MM.1S (cell line): ENCODE data around the gene FIG4.

ENCODE experiments used
- DNase-seq: peaks from one replicate; pipeline ENCODE4 v3.0.0-alpha.2; 2015
- H2AFZ ChIP-seq: fragments of 300-600 bp; sonication (generic); 2 replicates; pipeline ENCODE4 v1.6.0; 2016; ENCODE audit warnings: antibody characterized with exemption, low read length
- H3F3A ChIP-seq: fragments of 300-600 bp; sonication (generic); 2 replicates; pipeline ENCODE4 v1.6.1; 2016; ENCODE audit warnings: mild to moderate bottlenecking, antibody characterized with exemption, low read length, moderate library complexity, mixed read lengths; ENCODE audit not compliant: insufficient read depth
- H3K27ac ChIP-seq: fragments of 300-600 bp; sonication (generic); 2 replicates; pipeline ENCODE4 v1.5.1; 2016; ENCODE audit warnings: mild to moderate bottlenecking, low read length
- H3K27me3 ChIP-seq: fragments of 300-600 bp; sonication (generic); replicated peaks from 2 replicates; pipeline ENCODE4 v1.6.0; 2016; ENCODE audit warnings: low read length; ENCODE audit not compliant: insufficient read depth
- H3K36me3 ChIP-seq: fragments of 300-600 bp; sonication (generic); replicated peaks from 2 replicates; pipeline ENCODE4 v1.6.1; 2016; ENCODE audit warnings: mild to moderate bottlenecking, low read length, mixed read lengths; ENCODE audit not compliant: insufficient read depth
- H3K4me1 ChIP-seq: fragments of 300-600 bp; sonication (generic); 2 replicates; pipeline ENCODE4 v1.6.1; 2016; ENCODE audit warnings: low read length, mixed read lengths
- H3K4me2 ChIP-seq: fragments of 300-600 bp; sonication (generic); 2 replicates; pipeline ENCODE4 v1.6.0; 2016; ENCODE audit warnings: low read depth, low read length
- H3K4me3 ChIP-seq: fragments of 300-600 bp; sonication (generic); 2 replicates; pipeline ENCODE4 v1.5.1; 2016; ENCODE audit warnings: low read length, mixed read lengths
- H3K79me2 ChIP-seq: fragments of 300-600 bp; sonication (generic); 2 replicates; pipeline ENCODE4 v1.6.1; 2016; ENCODE audit warnings: mixed run types, low read length, mixed read lengths
- H3K9ac ChIP-seq: fragments of 300-600 bp; sonication (generic); 2 replicates; pipeline ENCODE4 v1.6.1; 2016; ENCODE audit warnings: low read length, mixed read lengths
- H3K9me2 ChIP-seq: fragments of 300-600 bp; sonication (generic); replicated peaks from 2 replicates; pipeline ENCODE4 v1.6.1; 2016; ENCODE audit warnings: mild to moderate bottlenecking, low read length, mixed read lengths; ENCODE audit not compliant: insufficient read depth
- H3K9me3 ChIP-seq: fragments of 300-600 bp; sonication (generic); replicated peaks from 2 replicates; pipeline ENCODE4 v1.6.1; 2016; ENCODE audit warnings: mild to moderate bottlenecking, low read length, mixed read lengths; ENCODE audit not compliant: insufficient read depth
- H4K20me1 ChIP-seq: fragments of 300-600 bp; sonication (generic); 2 replicates; pipeline ENCODE4 v1.6.1; 2016; ENCODE audit warnings: mild to moderate bottlenecking, low read length, moderate library complexity, mixed read lengths; ENCODE audit not compliant: insufficient read depth
- EZH2 ChIP-seq: fragments of 300-600 bp; sonication (generic); optimal IDR thresholded peaks from 2 replicates; pipeline ENCODE3; 2017; ENCODE audit warnings: low read depth, mild to moderate bottlenecking, antibody characterized with exemption, low read length, mixed read lengths
- EZH2phosphoT487 ChIP-seq: fragments of 300-600 bp; sonication (generic); IDR thresholded peaks from 2 replicates; pipeline ENCODE4 v1.6.1; 2018; ENCODE audit warnings: antibody characterized with exemption, low read length
- TF ChIP-seq, protein P1 (sequence below): fragments of 300-600 bp; sonication (generic); IDR thresholded peaks from 2 replicates; pipeline ENCODE4 v1.5.1; 2016; ENCODE audit warnings: antibody characterized with exemption, low read length, mixed read lengths

Gene FIG4

DNA sequence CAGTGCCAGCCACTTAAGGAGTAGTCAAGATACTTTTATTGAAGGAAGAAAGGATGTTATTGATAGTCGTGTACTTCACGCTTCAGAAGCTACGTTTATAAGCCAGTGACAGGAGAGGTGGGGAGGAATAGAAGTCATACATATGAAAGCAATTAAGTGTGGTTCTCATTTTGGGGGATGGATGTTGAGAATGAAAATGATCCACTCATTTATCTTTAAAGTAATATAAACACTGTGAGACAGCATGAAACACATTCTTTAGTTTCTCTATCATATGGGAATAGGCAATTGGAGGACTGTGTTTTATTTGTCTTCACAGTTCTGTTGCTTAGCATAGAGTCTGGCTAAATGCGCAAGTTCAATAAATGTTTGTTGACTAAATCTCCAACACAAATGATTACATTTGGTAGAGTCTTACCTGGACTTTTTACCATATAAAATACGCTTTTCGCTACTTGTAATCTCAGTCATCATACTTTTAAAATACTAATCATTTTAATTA, 35.3 kb upstream of the FIG4 start:
- Histone ChIP-seq H3K9me2 (no peaks in the 10 kb centered on the region), H3K9ac (no peak overlapping the region), H4K20me1 (no peaks in the 10 kb centered on the region), H3K27me3 (no peaks in the 10 kb centered on the region), H3K27ac (no peak overlapping the region), H2AFZ (no peak overlapping the region), H3K36me3 (no peaks in the 10 kb centered on the region), H3K4me2 (no peak overlapping the region), H3K4me1 (no peaks in the 10 kb centered on the region), H3K9me3 (no peaks in the 10 kb centered on the region), H3K79me2 (no peaks in the 10 kb centered on the region), H3F3A (no peaks in the 10 kb centered on the region), H3K4me3 (no peak overlapping the region)
- TF ChIP-seq EZH2phosphoT487 (no peak), EZH2 (no peak)
- TF ChIP-seq, protein P1, sequence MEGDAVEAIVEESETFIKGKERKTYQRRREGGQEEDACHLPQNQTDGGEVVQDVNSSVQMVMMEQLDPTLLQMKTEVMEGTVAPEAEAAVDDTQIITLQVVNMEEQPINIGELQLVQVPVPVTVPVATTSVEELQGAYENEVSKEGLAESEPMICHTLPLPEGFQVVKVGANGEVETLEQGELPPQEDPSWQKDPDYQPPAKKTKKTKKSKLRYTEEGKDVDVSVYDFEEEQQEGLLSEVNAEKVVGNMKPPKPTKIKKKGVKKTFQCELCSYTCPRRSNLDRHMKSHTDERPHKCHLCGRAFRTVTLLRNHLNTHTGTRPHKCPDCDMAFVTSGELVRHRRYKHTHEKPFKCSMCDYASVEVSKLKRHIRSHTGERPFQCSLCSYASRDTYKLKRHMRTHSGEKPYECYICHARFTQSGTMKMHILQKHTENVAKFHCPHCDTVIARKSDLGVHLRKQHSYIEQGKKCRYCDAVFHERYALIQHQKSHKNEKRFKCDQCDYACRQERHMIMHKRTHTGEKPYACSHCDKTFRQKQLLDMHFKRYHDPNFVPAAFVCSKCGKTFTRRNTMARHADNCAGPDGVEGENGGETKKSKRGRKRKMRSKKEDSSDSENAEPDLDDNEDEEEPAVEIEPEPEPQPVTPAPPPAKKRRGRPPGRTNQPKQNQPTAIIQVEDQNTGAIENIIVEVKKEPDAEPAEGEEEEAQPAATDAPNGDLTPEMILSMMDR = no peak
- no peak for DNase-seq

DNA sequence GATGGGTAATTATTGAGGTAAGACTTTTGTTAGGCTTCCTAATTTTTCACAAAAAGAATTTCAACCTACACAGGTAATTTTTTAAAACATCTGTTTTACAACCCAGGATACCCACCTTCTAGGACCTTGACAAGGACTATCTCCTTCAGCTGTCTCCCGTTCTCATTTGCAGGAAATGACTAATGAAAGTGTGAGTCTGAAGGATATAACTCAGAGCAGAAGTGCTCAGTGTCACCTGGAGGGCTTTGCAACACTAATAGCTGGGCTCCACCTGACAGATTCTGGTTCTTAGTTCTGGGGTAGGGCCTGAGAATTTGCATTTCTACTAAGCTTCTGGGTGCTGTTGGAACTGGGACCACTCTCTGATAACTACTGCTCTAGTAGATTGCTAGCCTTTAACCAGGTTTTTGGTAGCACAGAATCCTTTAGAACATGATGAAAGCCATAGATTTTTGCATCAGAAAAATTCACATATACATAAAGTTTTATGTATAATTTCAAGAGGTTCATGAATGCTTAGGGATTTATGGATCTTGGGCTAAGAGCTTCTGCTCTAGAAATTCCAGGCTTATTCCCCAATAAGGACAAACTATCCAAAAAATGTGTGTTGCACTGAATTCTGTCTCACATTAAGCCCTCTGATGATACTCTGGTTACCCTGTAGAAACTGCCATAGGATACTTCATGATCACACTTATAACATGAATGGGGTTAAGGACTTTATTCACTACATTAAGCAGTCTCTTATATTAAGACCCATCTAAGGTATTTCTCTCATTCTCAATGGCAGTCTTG, 30.4 kb upstream of the FIG4 start:
- no peak overlapping the region for H3K4me3 ChIP-seq
- DNase-seq = no peak
- H3K9ac ChIP-seq = no peak overlapping the region
- H3K9me2 ChIP-seq = no peaks in the 10 kb centered on the region
- no peak for TF ChIP-seq EZH2phosphoT487
- TF ChIP-seq, protein P1 = no peak
- TF ChIP-seq EZH2 = no peak
- no peaks in the 10 kb centered on the region for H3K4me1 ChIP-seq
- H3K27me3 ChIP-seq = no peaks in the 10 kb centered on the region
- no peak overlapping the region for H3K27ac ChIP-seq
- H3F3A ChIP-seq = no peaks in the 10 kb centered on the region
- no peaks in the 10 kb centered on the region for H4K20me1 ChIP-seq
- no peak overlapping the region for H3K4me2 ChIP-seq
- H3K9me3 ChIP-seq = no peaks in the 10 kb centered on the region
- no peaks in the 10 kb centered on the region for H3K79me2 ChIP-seq
- H3K36me3 ChIP-seq = no peaks in the 10 kb centered on the region
- H2AFZ ChIP-seq = no peak overlapping the region

DNA sequence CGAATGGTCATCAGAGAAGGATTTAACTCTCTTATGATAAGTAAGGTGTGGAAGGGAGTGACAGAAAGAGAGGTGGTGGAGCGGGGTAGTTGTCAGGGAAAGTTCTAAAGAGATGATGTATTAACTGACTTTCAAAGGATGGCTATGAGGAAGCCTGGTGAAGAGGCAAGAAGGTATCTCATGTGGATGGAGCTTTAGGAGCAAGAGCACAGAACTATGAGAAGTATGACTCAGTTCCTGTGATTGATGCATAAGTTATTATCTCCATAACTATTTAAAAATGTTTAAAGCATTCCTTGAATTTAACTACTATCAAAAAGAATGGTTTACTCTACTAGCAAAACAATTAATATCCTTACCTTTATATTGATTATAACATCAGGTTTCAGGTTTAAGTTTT, 28.9 kb upstream of the FIG4 start:
- Histone ChIP-seq H3K9ac (no peak overlapping the region), H3K4me3 (no peak overlapping the region), H3F3A (no peaks in the 10 kb centered on the region), H3K79me2 (no peaks in the 10 kb centered on the region), H3K9me2 (no peaks in the 10 kb centered on the region), H3K4me1 (no peaks in the 10 kb centered on the region), H3K27ac (no peak overlapping the region), H4K20me1 (no peaks in the 10 kb centered on the region), H3K36me3 (no peaks in the 10 kb centered on the region), H3K4me2 (no peak overlapping the region), H3K27me3 (no peaks in the 10 kb centered on the region), H3K9me3 (no peaks in the 10 kb centered on the region), H2AFZ (no peak overlapping the region)
- no peak for DNase-seq
- TF ChIP-seq EZH2phosphoT487 (no peak), EZH2 (no peak)
- TF ChIP-seq, protein P1 = no peak
